ENCODE data around the gene MSH5.

MSH5 gene

DNA sequence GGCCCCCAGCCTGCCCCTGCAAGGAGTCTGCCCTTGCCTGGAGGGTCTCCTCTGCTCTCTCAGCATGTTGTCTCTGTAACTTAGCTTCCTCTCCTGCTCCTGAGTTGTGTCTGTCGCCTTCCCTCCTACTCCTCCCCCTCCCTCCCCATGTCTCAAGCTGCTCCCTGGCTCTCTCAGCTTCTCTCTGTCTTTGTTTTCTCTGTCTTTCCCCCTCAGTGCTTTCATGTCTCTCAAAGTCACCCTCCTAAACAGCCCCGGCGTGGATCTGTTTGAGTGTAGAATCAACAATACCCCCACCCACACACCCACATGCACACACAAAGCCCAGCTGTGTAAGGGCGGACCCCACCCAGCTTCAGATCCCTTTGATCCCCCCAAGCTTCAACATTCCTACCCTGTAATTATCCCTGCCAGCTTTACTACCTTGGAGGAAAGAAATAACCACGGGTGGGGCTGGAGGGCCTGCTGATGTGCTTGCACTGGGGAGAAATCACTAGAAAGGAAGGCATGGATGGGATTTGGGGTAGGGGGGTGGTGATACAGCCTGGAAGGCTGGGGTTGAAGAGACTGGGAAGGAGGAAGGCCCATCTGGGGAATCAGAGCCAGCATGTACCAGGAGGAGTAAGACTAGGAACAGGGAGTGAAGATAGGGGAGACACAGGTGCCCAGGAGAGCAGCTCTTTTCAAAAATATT lies 25.7 kb upstream of the MSH5 start:
- no peak for DNase-seq

DNA sequence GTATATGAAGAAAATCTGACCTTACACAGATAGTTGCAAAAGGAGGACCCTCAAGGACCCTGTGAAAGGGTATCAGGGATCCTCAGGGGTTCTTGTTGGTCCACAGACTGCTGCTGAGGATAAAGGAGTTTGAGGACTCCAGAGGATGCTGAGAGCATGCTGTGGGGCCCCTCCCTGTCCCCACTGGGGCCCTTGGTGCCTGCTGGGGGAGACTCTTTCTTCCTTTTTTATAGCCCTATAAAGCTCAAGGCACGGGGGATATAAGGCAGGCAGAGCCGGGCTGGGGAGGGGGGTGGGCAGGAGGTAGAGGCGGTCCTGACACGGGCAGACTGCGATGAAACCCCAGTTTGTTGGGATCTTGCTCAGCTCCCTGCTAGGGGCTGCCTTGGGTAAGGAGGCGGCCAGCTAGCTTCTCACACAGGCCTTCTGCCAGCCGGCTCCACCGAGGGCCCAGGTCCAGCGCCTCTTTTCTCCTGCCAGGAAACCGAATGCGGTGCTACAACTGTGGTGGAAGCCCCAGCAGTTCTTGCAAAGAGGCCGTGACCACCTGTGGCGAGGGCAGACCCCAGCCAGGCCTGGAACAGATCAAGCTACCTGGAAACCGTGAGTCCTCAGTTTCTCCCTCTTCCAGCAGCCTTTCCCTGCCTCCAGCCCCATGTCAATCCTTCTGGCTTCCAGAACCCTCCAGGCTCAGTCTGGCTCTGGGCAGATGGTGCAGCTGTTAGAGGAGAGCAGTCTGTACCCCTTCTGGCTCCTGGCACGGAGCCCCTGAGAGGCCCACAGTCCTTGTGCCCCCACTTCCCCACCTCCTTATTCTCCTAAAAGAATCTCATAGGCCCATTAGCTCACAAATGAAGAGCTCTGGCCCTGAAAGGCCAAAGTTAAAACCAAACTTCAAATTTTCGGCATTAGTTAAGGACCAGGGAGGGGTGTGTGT lies 24.5 kb upstream of the MSH5 start, which contains the start of gene LY6G6D:
LY6G6D (plus strand) TSS at position 327 of the 937 bp plus-strand sequence; CDS start at position 335, 8 bp downstream.
- DNase-seq, result no peak

DNA sequence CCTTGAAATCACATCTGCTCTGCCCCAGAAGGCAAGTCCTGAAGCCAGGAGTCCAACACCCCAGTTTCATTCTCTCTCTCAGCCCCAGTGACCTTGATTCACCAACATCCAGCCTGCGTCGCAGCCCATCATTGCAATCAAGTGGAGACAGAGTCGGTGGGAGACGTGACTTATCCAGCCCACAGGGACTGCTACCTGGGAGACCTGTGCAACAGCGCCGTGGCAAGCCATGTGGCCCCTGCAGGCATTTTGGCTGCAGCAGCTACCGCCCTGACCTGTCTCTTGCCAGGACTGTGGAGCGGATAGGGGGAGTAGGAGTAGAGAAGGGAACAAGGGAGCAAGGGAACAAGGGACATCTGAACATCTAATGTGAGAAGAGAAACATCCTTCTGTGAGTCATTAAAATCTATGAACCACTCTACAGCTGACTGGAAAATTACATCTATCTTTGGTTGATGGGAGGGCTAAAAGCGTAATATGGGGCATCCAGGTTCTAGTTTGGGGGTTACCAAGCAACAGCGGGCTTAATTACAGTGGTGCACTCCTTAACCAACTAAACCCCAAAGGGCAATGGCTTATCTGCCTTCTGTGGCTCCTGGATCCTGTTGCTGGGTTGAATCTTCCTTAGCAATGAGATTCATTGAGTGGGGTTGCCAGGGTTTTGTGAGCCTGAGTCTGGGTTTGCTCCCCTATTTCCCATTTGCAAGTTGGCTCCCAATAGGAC lies 22.1 kb upstream of the MSH5 start:
- no peak for DNase-seq

DNA sequence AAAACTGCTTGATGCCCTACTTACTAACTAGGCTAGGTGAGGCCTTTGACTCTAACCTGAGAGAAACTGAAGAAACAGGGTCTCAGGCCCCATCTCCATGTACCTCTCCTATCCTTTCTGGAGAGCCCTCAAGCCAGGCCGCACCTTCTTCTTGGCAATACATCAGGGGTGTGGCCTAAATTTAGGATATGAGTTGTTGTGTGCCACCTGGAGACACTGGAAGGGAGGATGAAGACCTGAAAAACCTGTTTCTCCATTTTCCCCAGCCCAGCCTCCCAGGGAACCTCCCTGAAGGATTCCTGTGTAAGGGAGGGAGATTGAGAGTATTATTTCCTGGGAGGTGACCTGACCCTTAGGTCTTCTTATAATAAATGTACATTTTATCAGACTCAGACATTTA lies 21.5 kb upstream of the MSH5 start:
- DNase-seq, result no peak

DNA sequence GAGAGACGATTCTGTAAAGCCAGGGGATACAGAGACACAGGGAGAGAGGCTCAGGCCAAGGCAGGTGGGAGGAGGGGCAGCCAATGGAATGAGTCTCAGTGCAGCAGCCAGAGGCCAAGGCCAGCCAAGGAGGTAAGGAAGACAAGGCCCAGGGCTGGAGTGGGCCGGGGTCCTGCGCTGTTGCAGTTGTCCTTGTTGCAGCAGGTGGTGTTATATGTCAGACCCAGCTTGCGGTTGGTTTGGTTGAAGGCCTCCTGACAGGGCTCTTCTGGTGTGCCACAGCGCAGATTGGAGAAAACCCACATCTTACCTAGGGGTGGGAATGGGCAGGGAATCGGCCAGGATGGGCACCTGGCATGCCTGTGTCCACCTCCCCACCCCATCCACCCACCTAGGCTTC lies 20.8 kb upstream of the MSH5 start:
- DNase-seq, result no peak

DNA sequence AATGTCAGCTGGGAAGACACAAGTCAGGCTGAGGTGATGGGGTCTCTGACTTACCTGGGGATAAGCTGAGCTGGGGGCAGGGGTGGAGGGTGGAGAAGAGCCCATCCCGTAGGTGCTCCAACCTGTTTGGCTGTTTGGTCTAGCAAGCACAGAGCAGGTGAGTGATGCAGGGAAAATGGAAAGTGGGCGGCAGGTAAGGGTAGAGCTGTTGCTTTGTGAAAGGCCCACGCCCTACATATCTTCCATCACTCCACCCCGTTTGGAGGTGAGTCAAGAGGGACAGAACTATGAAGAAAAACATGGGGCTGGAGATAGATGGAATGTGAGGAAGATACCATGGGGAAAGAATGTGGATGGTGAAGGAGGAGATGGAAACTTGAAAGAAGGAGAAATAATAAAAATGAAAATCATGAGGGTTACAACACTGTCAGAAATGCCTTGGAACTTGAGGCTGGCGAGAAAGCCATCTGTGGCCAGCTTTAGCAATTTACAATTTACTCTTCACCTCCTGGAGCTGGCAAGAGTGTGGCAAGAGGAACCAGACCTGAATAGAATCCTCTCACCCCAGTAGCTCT lies 19.5 kb upstream of the MSH5 start:
- DNase-seq, result no peak

DNA sequence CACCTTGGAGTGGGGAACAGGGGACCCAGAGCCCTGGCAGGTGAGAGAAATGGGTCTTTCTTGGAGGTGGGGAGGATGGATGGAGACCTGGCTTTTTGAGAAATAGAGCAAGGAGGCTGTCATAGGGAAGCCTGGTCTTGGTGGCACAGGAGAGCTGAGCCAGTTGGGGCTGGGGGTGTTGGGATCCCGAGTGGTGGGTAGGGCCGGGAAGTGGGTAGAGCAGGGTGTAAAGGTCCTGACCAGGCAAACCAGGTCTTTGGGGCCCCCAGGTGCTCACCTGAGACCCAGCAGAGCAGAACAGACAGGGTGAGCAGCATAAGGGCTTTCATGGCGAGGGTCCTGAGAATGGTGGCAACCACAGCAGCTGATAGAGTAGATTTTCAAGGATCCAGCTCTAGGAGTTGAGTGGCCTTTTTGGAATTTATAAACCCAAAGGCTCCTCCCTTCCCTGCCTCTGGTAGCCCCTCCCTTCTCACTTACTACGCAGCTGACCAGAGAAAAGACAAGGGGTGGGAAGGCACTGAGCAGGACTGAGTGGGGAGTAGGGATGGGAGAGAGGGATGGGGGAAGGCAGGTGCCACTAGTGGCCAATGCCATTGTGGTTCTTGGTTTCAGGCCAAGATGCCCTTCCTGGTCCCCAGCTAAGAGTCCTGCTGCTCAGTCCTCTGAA lies 18.3 kb upstream of the MSH5 start, which contains the start of gene LY6G6C:
LY6G6C (minus strand) TSS at position 396 of the 670 bp plus-strand sequence; CDS start at position 329, 67 bp downstream.
- no peak for DNase-seq

DNA sequence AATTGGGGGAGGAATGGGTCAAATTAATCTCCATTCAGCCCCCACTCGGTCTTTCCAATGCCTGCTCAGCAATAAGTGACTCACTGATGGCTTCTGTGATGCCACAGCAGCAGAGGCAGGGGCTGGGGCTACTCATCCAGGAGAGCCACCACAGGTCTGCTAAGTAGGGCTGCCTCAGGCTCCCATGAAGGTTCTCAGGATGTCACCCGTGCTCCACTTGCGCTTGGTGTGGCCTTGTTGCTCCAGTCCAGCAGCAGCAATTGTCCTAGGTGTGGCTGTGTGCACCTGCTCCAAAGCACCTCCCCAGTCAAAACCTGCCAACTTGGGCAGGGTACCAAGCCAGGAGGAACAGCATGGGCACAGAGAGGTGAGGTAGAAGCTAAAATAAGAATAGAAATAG lies 17.6 kb upstream of the MSH5 start:
- DNase-seq, result no peak

DNA sequence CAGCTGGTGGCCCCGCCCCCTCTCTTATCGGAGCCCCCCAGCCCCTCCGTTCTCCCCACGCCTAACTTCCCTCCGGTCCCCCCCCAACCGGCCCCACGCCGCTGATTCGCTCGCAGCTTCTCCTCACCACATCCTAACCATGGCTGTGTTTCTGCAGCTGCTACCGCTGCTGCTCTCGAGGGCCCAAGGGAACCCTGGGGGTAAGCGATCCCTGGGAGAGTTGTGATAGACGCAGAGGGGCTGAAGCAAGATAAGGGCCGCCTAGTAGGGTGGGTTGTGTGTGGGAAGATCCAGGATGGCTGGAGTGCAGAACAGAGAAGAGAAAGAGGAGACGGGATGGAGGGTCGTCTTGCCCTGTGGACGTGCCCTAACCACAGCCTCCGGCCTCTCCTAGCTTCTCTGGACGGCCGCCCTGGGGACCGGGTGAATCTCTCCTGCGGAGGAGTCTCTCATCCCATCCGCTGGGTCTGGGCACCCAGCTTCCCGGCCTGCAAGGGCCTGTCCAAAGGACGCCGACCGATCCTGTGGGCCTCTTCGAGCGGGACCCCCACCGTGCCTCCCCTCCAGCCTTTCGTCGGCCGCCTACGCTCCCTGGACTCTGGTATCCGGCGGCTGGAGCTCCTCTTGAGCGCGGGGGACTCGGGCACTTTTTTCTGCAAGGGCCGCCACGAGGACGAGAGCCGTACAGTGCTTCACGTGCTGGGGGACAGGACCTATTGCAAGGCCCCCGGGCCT lies 16.4 kb upstream of the MSH5 start, which contains the start of gene MPIG6B:
MPIG6B (plus strand) TSS at position 129 of the 735 bp plus-strand sequence; CDS start at position 140, 11 bp downstream.
- no peak for DNase-seq

DNA sequence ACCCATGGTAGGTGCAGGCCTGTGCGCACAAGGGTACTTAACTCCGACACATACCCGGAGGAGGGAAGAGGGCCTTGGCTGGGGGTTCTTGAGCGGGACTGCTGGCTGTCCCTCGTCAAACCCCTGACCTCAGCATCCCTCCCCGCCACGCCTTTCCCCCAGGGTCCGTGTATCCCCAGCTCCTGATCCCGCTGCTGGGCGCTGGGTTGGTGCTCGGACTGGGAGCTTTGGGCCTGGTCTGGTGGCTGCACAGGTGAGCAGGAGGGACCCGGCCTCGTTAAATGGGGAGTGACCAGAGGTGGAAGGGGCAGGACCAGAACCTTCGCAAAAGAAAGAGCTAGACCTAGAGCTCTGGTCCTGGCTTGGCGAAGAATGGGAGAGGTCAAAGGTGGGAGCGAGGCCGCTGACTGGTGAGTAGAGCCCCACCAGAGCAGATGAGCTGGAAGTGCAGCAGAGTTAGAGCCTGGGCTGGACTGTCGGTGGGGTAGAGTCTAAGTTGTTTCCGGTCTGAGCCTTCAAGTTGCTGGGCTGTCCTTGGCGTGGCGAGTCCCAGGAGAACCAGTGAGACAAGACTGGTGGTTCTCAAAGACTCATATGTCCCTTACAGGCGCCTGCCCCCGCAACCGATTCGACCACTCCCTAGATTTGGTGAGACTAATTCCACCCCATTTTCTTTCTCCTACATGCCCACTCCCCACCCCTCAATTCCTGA lies 15.7 kb upstream of the MSH5 start:
- DNase-seq, result no peak

DNA sequence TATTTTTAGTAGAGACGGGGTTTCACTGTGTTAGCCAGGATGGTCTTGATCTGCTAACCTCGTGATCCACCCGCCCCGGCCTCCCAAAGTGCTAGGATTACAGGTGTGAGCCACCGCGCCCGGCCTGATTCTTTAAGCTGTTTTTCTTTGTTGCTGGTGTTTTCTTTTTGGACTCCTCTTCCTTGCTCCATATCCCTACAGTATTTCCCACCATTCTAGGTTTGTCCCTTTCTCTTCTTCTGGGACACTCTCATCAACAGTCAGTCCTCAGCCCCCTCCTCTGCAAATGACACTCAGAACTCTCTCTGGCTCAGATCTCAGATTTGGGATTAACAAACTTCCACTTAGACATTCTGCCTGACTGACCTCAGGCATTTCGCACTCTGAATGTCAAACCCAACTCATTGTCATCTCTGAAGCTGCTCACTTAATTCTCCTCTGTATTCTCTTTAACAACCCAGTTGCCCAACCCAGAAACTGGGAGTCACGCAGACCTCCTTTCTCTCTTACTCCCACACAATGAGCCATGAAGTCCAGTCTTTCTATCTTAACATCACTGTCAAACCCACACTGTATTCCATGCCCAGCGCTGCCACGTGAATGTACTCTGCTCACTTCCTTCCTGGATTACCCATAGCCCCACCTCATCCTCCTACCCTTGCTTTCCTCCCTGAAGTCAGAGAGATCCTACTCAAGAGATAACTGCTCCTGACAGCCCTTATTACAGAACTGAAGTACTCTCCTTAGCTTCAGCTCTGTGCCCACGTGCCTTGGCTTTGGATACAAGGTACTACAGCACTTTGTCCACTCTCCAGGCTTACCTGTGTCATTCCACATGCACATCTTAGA lies 14.1 kb upstream of the MSH5 start:
- no peak for DNase-seq

DNA sequence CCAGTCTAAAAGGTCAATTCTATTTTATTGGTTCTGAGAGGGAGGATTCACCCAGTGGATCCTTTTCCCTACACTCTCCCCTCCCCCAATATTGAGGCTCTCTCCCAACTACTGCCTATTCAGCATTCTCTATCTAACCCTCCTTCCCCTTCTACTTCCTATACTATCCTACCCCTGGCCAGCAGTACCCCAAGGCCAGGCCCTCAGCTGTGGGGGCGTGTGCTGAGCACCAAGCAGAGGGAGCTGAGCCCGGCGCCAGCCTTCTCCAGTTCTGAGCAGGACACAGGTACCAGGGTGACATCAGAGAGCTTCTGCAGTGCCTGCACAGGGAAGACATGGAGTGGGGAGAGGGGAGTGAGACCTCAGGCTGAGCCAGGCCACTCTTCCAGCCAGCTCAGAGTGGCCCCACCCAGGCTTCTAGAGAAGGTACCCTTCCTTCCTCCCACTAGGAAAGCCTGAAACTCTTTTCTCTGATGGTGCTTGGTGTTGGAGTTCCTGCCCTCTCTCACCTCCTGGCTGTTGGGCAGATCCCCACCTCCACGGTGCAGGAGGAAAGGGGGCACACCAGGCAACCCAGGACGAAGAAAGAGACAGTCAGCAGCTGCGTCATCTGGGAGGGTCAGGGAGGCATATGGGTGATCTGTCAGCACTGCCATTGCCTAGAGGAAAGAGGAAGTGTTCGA lies 12.6 kb upstream of the MSH5 start:
- DNase-seq, result no peak

DNA sequence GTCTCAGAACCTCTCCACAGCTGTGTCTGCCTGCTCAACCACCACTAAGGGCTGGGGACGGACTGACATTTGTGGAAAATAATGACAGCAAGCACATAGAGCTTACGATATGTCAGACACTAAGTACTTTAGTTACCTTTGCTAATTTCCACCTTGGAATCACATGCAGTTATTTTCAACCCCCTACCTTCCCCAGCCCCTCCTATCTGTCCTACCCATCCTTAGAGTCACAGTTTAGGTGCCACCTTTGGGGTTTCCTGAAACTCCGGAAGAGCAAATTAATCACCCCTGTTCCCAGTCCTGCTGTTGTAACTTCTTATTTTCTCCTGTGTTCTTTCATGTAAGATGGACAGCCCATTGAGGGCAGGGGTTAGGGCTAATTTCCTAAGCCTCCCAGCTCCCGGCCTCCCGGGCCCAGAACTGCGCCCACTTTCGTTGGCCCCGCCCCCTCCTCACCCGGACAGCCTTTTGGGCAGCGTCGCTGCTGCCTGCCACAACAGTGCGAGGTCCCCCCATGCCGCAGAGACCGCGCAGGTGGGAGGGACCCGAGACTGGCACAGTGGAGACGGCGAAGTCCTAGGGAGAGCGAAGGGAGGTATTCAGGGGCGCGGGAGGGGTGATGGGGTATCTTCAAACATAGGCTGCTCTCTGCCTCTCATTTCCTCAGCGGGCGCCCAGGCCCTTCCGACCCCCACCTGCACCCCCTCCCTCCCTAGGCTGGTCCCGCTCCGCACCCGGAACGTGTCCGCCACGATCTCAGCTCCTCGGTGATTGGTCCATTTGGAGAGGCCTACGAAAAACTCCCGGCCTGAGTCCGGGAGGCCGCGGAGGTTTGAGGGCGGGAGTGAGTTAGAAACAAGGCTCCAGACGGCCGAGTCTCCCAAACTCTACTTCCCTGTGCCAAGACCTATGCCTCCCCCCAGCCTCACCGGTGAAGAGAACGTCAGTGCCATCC lies 11.8 kb upstream of the MSH5 start:
- no peak for DNase-seq

DNA sequence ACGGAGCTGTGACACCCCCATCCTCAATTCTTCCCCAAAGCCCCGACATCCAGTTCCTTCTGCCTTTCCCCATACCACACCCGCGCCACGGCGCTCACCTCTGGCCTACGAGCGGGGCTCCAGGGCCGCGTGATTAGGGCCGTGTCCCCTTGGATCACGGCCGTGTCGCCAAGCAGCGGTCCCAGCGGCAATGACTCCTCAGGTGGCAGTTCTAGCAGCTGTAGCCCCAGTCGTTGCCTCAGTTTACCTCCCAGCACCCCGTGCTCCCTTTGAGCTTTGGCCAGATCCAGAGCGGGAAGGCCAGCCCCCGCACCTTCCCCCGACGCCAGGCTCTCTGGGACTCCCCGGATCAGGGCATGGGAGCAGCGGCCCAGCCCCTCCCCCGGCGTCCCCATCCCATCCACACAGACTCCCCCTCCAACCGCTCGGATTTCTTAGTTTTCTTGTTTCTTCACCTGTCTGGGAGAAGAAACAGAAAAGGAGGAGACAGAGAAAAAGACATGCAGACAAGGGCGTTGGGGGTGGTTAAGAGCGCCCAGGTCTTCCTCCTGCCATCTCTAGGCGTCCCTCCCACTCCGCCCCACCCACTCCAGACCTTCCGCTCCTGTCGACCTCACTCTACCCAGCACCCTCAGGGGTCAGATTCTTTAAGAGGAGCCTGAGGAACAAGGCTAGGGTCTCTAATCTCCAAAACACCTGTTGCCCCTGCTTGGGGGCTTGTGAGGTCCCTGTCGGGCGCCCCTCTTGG lies 10.9 kb upstream of the MSH5 start, which contains the start of gene DDAH2:
DDAH2 (minus strand) TSS at position 533 of the 748 bp plus-strand sequence; CDS start at position 395, 138 bp downstream.
- DNase-seq, result no peak

DNA sequence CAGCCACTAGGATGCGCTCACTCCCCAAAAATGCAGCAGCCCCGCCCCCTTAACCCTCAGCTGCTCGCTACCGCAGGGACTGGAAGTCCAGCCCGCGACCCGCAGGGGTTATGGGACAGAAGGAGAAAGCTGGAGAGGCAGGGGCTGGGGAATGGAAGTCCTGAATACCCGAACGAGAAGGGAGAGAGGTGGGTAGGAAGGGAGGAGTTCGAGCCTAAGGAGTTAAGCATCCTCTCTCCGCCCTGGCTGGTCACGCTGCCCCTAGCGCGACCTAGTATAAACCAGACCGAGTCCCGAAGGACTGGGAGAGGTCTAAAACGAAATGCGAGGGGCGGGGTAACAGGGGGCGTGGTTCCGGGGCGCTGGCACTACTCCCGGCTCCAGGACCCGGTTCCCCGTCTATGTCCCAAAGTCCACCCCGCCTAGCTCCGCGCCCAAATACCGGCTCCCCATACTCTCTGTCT lies 10.3 kb upstream of the MSH5 start:
- peak; percentile 86 for DNase-seq

DNA sequence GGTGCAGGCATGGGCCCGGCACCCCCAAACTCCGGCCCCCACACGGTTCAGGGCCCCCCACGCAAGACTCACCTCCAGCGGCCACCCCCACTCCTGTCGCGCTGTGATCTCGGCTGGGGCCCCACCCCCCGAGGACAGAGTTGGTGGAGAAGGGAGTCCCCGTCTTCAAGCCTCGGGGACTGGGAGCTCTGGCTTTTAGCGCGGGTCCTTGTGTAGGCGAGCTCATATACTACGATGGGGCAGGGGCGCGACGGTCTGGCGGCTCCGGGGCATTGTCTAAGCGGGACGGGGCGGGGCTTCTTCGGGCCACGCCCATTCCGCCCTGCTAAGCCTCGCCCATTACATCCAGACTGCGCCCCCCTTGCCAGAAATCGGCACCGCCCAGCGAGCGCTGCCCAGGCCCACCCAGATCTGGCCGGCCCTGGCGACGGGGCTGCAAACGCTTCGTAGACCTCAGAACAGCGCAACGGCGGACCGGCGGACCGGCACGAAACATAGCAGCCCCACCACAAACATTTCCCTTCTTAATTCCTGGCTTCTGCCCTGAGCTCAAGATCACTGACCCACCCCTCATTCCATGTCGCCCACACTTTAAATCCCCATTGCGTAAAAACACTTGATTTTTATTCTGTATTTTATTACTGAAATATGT lies 9.7 kb upstream of the MSH5 start:
- DNase-seq, result peak; percentile 78
